Central memory CD4-positive, alpha-beta T cell (primary cell): ENCODE results near the gene LEKR1.

Experiments
- DNase-seq: peaks from one replicate; pipeline ENCODE4 v3.0.0; 2022

LEKR1 gene

DNA sequence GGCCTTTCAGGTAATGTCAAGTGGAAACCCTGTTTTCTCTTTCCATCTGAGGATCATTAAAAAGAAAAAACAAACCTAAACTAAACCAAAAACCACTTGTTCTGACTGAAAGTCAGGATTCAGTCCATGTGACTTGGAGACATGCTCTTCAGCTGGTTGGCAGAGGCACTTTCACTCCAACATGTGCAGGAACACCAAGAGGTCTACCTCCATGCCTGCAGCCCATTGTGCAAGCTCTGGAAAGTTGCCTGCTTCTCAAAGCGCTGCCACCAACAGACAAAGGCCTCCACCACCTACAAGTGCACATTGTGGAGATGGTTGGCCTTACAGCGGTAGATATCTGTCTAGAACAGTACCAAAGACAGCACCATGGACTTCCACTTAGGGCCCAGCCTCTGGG is 161.8 kb downstream of the LEKR1 start:
- no peak for DNase-seq

GRCh38 chr3:156997351-156997750 is 171.2 kb downstream of the LEKR1 start:
- no peak for DNase-seq

GRCh38 chr3:157001221-157001957 is 175.2 kb downstream of the LEKR1 start:
- no peak for DNase-seq

DNA sequence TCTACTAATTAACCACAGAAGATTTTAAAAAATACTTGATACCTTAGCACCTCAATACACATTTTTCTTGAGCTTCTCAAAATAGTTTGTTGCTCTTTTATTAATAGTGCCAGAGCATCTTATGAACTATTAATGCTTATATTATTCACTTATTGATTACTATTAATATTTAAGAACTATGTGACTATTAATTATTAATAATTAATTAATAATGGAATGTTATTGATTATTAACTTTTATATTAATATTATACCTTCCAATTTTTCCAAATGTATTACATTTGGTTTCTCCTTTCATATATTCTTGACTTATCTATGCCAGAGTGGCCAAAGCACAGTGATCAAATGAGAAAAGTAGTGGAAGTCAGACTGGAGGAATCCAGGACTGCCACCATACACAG is 195.5 kb downstream of the LEKR1 start:
- no peak for DNase-seq

DNA sequence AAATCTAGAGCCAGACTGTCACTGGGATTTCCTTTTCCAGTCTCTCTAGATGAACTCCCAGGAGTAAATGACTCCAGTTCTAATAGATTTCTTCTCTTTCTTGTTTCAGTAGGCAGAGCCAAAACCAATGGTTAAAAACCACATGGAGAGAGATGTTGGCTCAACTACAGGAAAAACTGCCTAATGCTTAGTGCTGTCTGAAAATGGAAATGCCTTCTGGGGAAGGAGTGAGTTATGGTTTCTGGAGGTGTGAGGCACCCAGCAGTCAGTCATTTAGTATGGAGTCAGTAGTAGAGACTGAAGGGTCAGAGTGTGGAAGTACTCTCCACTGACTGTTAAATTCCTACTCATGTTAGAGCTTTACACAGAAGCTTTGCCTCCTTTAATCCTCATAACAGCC is 197.1 kb downstream of the LEKR1 start:
- no peak for DNase-seq

DNA sequence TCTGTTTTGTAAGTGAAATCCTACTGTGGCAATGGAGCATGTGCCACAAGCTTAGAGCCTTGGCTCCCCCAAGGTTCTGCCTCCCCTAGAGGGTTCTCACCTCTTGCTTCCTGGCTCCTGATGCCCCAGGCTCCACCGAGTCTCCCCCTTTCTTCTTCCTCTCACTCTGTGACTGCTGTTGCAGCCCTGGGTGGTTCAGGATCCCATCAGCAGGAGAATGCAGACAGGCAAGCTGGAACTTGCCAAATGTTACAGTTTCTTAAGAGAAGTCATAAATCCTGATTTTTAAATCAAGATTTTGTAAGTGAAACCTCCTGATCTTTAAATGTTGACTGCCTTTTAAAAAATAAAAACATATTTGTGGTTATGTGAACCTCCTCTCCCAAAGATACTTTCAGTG is 199.9 kb downstream of the LEKR1 start:
- no peak for DNase-seq

DNA sequence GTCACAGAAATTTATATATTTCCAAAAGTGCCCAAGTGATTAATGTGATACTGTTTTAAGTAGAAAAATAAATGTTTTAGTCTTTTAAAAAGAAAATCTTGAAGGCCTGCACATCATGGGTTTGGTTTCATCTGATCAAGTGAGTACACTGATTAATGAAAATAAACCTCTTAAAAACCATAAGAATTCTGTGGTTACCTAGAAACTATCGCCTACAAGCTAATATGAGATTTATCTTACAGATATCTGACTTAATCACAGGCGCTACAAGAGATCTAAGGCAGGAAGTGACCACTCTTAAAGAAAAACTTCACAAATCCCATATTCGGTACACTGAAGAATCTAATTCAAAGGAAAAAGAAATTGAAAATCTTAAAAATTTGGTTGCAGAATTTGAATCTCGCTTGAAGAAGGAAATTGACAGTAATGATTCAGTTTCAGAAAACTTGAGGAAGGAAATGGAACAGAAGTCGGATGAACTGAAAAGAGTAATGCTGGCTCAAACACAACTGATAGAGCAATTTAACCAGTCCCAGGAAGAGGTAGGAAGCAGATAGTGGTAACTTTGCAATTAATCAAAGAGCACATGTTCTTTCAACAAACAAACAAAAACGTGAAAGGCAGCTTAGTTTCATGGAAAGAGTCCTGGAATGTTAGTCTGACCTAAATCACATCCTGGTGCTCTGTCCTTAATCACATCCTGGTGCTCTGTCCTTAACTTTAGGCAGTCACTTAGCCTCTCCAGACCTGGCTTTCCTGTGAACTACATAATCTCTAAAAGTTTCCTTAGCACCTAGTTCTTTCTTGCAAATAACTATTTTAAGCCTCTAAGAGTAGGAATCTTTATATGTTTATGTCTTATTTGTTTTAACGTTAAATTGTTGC is 201.9 kb downstream of the LEKR1 start:
- no peak for DNase-seq

DNA sequence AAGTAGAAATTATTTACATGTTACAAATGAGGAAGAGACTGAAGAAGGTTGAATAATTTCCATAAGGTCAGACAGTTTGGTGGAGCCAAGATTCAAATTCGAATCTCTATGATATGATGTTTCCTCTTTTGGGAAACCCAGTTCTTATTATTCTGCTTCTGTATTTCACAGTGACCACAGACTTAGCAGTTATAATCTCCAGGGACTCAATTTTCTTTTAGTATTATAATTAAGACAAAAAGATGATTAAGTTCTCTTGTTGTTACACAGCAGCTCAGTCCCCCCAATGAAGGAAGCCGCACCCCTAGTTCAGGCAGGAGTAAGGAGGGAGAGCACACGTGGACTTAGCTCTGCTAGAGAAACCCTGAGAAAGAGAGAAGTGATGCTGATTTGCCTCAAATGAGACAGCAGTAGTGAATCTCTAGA is 203.2 kb downstream of the LEKR1 start:
- DNase-seq: no peak

- DNase-seq: no peak
These were observed 204.6 kb downstream of the LEKR1 start for GRCh38 chr3:157030712-157031111.

GRCh38 chr3:157033001-157033400 is 206.8 kb downstream of the LEKR1 start:
- no peak for DNase-seq

GRCh38 chr3:157040456-157040855 is 214.3 kb downstream of the LEKR1 start:
- no peak for DNase-seq

- DNase-seq: no peak
These were observed 216.1 kb downstream of the LEKR1 start for GRCh38 chr3:157042226-157042625.

- no peak for DNase-seq
These were observed 217.6 kb downstream of the LEKR1 start for GRCh38 chr3:157043771-157044170.

- no peak for DNase-seq
These were observed 219.2 kb downstream of the LEKR1 start for GRCh38 chr3:157045238-157045850.

- no peak for DNase-seq
These were observed 220.4 kb downstream of the LEKR1 start for GRCh38 chr3:157046520-157046919.

DNA sequence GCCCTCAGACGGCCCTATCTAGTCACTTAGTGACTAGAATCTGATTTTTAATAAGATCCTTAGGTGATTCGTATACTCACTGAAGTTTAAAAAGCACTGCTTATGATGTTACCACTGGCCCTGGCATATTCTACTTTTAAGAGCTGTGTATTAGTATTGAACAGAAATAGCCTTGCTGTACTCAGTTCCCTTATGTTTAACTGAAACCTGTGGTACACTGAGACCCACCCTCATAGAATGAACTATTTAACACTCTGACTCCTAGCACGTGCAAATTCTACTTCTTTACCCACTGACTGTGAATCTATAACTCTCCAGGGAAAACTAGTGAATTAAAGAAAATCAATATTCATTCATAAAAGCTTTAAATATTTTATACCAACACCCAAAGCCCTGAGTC is 224.9 kb downstream of the LEKR1 start:
- DNase-seq: no peak

GRCh38 chr3:157051591-157051990 is 225.4 kb downstream of the LEKR1 start:
- DNase-seq: no peak

DNA sequence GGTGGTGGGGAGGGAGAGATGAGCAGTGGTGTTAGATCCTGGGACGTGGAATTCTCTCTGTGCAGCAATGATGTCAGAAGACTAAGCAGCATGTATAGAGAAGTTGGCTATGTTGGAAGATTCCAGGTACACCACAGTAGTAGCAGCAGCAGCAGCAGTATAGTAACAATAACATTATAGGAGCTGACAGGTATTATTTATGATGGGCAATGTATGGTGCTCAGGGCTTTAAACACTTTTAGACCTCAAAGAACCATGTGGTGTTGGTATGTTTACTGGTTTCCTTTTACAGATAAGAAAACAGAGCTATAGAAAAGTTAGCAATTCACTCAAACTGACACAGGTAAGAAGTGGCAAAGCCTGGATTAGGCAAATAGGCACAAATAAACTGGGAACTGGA is 229.9 kb downstream of the LEKR1 start:
- no peak for DNase-seq

- no peak for DNase-seq
These were observed 232.4 kb downstream of the LEKR1 start for GRCh38 chr3:157058392-157059071.

DNA sequence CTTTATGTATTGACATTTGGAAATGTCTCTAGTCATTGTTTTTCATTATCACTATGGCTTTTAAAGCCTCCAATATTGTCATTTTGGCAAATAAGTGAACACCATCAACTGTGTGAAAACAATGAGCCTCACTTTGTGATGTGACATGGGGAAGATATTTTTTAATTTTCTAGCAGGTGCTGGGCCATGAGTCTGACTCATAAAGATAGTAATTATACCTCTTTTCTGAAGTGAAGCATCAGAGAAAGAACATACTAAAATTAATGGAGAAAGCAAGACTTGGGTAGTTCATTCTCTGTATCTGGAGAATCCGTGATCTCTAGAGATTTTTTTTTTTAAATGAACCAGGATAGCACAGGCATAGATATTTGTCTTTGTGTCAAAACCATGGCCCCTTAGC is 233.0 kb downstream of the LEKR1 start:
- DNase-seq: no peak

DNA sequence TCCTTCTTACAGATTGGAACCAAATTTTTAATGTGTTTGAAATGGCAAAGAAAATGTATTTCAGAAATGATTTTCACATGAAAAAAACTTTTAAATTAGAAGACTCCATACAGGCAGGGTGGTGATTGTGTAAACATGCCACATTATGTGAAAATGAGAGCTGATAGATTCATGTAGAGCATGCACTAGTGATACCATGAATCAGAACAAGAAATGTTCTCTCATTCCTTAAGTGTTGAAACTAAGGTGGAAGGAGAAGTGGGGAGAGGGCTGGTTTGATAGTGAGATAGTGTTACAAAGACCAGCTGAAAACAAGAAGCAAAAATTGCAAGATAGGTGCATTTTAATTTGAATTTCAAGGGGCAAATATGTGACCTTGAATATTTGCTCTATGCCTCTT is 233.5 kb downstream of the LEKR1 start:
- no peak for DNase-seq

DNA sequence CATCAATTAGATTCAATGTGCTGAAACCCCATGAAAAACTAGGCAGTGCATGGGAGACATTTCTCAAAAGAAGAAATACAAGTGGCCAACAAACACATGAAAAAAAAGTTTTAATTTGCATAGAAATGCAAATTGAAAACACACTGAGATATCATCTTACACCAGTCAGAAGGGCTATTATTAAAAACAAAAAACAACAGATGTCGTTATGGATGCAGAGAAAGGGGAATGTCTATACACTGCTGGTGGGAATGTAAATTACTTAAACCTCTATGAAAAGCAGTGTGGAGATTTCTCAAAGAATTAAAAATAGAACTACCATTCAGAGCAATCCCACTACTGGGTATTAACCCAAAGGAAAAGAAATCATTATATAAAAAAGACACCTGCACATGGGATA is 235.1 kb downstream of the LEKR1 start:
- DNase-seq: no peak

- no peak for DNase-seq
These were observed 237.3 kb downstream of the LEKR1 start for GRCh38 chr3:157063469-157063868.
